NCI-H1417 treated with DMSO at 0.1 percent for 48 hours (cell line): Measurements from ENCODE around the gene COASY.
"Not testable (repeated sequence)": the region's sequence is repeated elsewhere in the genome, so short reads cannot be mapped to it uniquely, and the experiment has no call there.

Experiments used
- DNase-seq: peaks from one replicate; lab custom pipeline; 2025; lab: John Stamatoyannopoulos, UW

Gene COASY

GRCh38 chr17:42553161-42553818 lies 8.7 kb upstream of the COASY start:
- no peak for DNase-seq

DNA sequence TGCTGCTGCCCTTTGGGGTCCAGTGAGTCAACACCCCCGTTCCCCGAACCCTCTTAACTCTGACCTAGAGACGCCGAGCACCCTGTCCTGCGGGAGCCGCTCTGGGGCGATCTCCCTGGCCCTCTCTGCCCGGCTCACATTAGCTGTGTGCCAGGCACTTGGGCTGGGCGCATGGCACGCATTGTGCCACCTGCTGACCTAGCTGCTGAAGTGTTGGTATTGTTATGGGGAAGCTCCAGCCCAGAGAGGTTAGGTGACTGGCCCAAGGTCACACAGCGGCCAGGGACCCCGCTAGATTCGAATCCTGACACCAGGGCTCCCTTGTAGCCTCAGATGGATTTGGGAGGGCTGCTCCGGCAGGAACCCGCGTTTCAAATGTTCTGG lies 8.1 kb upstream of the COASY start:
- DNase-seq: no peak

DNA sequence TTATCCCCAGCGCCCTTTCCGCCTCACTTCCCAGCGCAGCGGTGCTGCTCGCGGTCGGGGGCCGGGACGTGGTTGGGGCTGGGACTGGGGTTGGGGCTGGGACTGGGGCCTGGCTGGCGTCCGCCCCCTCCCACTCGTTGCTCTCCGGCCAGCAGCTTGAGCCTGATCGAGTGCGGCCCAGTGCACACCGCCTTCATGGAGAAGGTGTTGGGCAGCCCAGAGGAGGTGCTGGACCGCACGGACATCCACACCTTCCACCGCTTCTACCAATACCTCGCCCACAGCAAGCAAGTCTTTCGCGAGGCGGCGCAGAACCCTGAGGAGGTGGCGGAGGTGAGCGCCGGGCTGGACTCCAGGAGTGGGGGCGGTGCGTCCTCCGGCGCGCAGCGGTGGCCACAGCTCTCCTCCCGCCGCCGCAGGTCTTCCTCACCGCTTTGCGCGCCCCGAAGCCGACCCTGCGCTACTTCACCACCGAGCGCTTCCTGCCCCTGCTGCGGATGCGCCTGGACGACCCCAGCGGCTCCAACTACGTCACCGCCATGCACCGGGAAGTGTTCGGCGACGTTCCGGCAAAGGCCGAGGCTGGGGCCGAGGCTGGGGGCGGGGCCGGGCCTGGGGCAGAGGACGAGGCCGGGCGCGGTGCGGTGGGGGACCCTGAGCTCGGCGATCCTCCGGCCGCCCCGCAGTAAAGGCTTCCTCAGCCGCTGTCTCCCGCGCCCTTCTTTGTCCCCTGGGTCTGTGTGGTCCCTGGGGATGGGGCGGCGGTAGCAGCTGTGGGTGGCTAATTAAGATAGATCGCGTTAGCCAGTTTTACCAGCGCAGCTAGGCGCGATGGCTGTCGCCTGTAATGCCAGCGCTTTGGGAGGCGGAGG lies 7.5 kb upstream of the COASY start:
- no peak for DNase-seq

- DNase-seq: no peak
Measured at GRCh38 chr17:42555122-42555622, 6.8 kb upstream of the COASY start.

DNA sequence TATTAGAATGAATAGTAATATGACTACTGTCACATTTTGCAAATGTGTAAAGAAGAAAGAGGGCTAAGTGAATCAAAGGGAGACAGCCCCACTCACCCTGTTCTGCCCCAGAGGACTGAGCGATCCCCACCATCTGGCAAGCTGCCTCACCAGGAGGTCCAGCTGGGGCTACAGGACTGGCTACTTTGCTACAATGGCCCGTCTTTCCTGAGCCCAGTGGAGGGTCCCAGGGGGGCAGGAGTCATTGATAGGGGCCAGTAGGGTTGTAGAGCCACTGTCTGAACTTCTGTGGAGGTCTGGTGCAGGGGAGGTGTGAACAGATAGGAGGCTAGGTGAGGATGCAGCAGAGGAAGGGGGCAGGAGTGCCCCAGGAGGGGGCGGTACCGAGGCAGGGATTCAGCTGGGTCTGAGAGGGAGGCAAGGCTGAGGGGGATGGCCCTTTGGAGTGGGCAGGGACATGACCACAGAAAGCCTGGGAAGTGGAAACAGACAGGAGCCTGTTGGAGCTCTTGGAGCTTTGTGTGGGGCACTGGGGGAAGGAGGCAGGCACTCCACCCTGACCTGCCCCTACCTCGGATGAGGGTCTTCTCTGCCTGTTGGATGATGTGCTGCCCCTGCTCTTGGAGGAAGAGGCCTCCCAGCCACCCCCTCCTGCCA lies 5.9 kb upstream of the COASY start:
- not testable (repeated sequence) for DNase-seq

- no peak for DNase-seq
Measured at GRCh38 chr17:42559075-42559474, 2.9 kb upstream of the COASY start.

DNA sequence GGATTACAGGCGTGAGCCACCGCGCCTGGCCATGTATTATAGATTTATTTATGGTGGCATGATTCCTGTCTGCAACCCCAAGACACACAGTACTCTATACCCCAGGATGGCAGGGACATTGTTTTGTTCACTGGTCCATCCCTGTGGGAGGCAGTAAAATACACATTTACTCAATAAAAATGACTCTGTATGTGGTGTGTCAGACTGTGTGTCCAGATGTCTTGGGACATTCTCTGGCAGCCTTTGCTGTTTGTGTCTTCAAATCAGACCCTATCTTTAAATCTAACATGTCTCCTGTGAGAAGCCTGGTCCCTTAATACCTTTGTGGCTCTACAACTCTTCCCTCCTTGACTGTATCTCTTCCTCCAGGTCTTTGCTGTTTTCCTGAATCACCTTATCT lies 1.7 kb upstream of the COASY start:
- DNase-seq: no peak

DNA sequence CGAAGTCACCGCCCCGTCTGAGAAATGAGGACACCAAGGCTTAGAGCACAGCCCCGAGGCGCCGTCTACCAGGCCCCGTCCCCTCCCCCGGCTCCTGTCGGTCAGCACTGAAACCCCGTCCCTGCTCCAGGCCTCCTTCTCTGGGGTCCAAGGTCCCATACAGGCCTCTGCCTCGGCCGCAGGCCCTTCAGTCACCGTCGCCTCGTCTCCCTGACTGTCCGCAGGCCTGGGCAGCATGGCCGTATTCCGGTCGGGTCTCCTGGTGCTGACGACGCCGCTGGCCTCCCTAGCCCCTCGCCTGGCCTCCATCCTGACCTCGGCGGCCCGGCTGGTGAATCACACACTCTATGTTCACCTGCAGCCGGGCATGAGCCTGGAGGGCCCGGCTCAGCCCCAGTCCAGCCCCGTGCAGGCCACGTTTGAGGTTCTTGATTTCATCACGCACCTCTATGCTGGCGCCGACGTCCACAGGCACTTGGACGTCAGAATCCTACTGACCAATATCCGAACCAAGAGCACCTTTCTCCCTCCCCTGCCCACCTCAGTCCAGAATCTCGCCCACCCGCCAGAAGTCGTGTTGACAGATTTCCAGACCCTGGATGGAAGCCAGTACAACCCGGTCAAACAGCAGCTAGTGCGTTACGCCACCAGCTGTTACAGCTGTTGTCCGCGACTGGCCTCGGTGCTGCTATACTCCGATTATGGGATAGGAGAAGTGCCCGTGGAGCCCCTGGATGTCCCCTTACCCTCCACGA lies 617 bp downstream of the COASY start:
- no peak for DNase-seq

- DNase-seq: no peak
Measured at GRCh38 chr17:42563143-42563509, 1.2 kb downstream of the COASY start.

DNA sequence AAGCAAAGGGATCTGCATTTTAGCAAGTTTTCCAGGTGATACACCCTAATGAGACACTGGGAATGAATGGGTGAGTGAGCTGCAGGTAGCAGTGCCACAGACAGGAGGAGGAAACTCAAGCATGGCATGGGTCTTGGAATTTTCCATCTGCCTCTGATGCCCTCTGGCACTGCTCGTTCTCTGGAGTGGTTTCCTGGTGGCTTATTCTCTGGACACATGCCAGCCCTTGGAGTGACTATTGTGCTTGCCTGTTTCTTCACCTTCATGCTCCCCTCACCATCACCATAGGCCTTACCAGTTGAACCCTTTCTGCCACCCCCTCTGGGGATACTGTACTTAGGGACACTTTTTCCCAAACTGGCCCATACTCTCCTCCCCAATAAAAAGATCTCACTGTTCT lies 1.6 kb downstream of the COASY start:
- DNase-seq: no peak

- DNase-seq: no peak
Measured at GRCh38 chr17:42563950-42564349, 2.0 kb downstream of the COASY start.

DNA sequence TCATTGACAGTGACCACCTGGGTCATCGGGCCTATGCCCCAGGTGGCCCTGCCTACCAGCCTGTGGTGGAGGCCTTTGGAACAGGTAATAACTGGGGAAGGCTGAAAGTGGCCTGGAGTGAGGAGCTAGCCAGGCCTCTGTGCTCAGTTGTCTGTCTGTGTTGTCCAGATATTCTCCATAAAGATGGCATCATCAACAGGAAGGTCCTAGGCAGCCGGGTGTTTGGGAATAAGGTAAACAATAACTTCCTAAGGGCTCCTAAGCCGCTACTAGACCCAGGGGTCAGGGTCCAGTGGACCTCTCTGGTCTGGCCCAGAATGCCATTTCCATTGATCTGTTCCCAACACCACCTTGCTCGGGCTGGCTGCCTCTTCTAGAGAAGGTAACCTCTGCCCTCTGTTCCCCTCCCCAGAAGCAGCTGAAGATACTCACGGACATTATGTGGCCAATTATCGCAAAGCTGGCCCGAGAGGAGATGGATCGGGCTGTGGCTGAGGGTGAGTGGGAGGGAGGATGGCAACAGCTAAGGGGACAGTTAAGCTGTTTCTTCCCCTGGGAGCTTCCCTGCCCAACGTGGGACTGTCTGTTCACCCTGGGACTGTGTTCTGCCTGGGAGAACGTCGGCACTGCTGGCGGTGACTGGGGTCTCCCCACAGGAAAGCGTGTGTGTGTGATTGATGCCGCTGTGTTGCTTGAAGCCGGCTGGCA lies 3.0 kb downstream of the COASY start:
- DNase-seq: no peak

DNA sequence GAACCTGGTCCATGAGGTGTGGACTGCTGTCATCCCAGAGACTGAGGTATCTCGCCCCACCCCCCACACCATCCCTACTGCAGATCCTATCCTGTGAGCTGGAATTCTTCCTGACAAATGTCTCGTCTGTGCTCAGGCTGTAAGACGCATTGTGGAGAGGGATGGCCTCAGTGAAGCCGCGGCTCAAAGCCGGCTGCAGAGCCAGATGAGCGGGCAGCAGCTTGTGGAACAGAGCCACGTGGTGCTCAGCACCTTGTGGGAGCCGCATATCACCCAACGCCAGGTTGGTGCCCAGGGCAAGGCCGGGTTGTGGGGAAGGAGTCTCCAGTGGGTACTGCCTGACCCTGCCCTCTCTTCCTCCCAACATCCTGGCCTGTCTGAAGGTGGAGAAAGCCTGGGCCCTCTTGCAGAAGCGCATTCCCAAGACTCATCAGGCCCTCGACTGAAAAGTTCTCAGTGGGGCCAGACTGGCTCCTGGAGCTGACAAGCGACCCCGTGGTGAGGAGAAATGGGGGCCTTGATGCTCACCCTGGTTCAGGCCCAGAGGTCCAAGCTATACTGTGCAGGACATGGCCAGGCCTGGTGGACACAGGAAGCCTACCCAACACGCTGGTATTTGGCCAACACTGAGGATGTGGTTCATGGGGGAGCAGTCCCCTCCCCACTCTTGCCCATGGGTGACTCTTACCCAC lies 3.7 kb downstream of the COASY start:
- no peak for DNase-seq

- no peak for DNase-seq
Measured at GRCh38 chr17:42566215-42566882, 4.4 kb downstream of the COASY start.

DNA sequence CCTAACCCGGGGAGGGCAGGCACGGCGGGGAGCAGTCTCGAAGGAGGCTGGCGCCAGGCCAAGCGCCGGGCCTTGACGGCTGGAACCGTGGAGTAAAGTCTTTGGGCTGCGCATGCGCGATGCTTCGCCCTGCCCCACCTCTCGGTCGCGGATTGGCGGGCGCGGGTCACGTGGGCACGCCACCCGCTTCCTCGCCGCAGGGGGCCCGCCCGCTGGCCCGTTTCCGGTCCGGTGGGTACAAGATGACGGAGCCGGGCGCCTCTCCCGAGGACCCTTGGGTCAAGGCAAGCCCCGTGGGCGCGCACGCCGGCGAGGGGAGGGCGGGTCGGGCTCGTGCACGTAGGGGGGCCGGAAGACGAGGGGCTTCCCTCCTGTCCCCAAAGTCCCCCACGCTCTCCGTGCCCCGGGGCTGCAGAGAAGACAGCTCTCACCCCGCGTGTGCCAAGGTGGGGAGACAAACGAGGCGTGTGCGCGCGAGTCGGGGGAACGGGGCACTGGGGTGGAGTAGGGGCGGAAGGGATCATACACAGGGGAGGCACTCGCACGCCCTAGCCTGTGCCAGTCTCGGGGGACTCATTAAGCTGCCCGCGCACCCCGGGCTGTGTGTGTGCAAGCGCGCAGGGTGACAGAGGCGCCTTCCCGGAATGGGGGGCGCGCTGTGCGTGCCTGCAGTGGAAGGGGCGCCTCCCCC lies 5.1 kb downstream of the COASY start, which contains the start of gene MLX:
TSS of gene MLX (plus strand) at position 218 of the 691 bp plus-strand sequence. CDS start at position 243, 25 bp downstream.
- DNase-seq: peak; percentile 61

DNA sequence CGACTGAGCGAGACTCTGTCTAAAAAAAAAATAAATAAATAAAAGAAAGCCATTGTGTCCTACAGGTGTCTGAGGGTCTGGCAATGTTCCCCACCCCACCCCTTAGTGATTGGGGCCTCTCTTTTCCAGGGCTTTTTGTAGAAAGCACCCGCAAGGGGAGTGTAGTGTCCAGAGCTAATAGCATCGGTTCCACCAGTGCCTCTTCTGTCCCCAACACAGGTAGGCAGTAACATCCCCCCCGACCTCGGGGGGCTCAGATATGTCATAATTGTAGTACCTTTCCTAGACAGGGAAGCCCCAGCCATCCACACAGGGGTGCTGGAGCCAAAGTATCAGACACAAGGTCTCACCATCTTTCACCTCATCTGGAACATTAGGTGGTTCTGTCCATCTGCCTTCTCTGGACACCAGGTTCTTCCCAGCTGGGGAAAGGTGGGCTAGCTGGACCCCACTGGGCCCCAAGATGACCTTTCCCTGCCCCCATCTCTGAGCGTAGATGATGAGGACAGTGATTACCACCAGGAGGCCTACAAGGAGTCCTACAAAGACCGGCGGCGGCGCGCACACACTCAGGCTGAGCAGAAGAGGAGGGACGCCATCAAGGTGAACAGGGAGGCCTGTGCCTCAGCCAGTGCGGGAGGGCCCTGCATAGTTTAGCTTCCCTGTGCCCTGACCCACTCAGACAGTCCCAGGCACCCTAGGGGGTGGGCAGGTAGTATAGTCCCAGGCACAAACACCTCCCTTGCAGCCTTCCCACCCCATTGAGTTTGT lies 6.6 kb downstream of the COASY start:
- no peak for DNase-seq

- DNase-seq: no peak
Measured at GRCh38 chr17:42571435-42572225, 9.7 kb downstream of the COASY start.

- no peak for DNase-seq
Measured at GRCh38 chr17:42573095-42573494, 11.1 kb downstream of the COASY start.
